Iris pigment epithelial cell (primary cell): Measurements from ENCODE around the gene LEMD3.
A peak's percentile ranks its signal among the peaks of the same experiment; 100 is the strongest.

ENCODE experiments used
- DNase-seq: peaks from one replicate; pipeline ENCODE4 v3.0.0-alpha.2; 2011; ENCODE audit warnings: low read depth

LEMD3 gene

GRCh38 chr12:65169320-65170208 lies at the start of gene LEMD3:
LEMD3 (plus strand) TSS chr12:65169583; CDS start chr12:65169597, 14 bp downstream.
- peak; percentile 92 for DNase-seq

GRCh38 chr12:65121049-65121955 lies 48.1 kb upstream of the LEMD3 start, which contains the start of gene WIF1:
WIF1 (minus strand) TSS chr12:65121305; CDS start chr12:65121191, 114 bp downstream.
- no peak for DNase-seq

GRCh38 chr12:65121956-65122469 lies 47.4 kb upstream of the LEMD3 start:
- no peak for DNase-seq

- no peak for DNase-seq
Observed at GRCh38 chr12:65122703-65123102, 46.7 kb upstream of the LEMD3 start.

GRCh38 chr12:65123435-65124063 lies 45.8 kb upstream of the LEMD3 start:
- peak; percentile 31 for DNase-seq

GRCh38 chr12:65125247-65125646 lies 44.1 kb upstream of the LEMD3 start:
- no peak for DNase-seq

- DNase-seq: no peak
Observed at GRCh38 chr12:65125975-65126374, 43.4 kb upstream of the LEMD3 start.

- DNase-seq: no peak
Observed at GRCh38 chr12:65126482-65126881, 42.9 kb upstream of the LEMD3 start.

- no peak for DNase-seq
Observed at GRCh38 chr12:65133879-65134278, 35.5 kb upstream of the LEMD3 start.

GRCh38 chr12:65139389-65139788 lies 30.0 kb upstream of the LEMD3 start:
- no peak for DNase-seq

GRCh38 chr12:65140738-65141137 lies 28.6 kb upstream of the LEMD3 start:
- no peak for DNase-seq

- no peak for DNase-seq
Observed at GRCh38 chr12:65147312-65147905, 22.0 kb upstream of the LEMD3 start.

GRCh38 chr12:65152012-65152411 lies 17.4 kb upstream of the LEMD3 start:
- peak; percentile 17 for DNase-seq

- peak; percentile 51 for DNase-seq
Observed at GRCh38 chr12:65152596-65152995, 16.8 kb upstream of the LEMD3 start.

- DNase-seq: no peak
Observed at GRCh38 chr12:65155784-65156183, 13.6 kb upstream of the LEMD3 start.

GRCh38 chr12:65156366-65156841 lies 13.0 kb upstream of the LEMD3 start:
- DNase-seq: peak; percentile 29

- DNase-seq: no peak
Observed at GRCh38 chr12:65157091-65157490, 12.3 kb upstream of the LEMD3 start.

- no peak for DNase-seq
Observed at GRCh38 chr12:65162609-65163008, 6.8 kb upstream of the LEMD3 start.

GRCh38 chr12:65164244-65164643 lies 5.1 kb upstream of the LEMD3 start:
- no peak for DNase-seq

- DNase-seq: no peak
Observed at GRCh38 chr12:65164774-65165173, 4.6 kb upstream of the LEMD3 start.

GRCh38 chr12:65168681-65169319 lies 583 bp upstream of the LEMD3 start:
- DNase-seq: no peak
